ENCODE measurements around the gene PRKN. TPM values are rescaled to one million over a fixed set of nuclear protein-coding genes. Genes with fewer than 3 reads are reported as not detected.
A peak's percentile ranks its signal among the peaks of the same experiment; 100 is the strongest.

Gene PRKN
- total and polyA plus RNA-seq, 2 donors (not counting 1 experiment from before 2014, with no cell fraction given): 0.43 to 4.6 TPM

DNA sequence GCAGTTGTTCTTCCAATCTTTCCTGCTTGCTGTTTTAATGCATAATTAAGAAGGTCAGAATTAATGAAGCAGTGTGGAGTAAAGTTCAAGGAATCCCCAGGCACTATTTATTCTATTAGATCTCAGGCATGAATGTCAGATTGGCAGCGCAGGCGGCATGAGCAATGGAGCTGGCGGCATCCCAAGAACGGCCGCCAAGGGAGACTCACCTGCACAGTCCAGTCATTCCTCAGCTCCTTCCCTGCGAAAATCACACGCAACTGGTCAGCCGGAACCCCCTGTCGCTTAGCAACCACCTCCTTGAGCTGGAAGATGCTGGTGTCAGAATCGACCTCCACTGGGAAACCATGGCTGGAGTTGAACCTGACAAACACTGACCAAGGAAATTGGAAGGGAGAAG is 284.5 kb downstream of the PRKN start:
- Histone ChIP-seq H3K4me2 (ENCODE audit: extremely low read depth, insufficient read depth, low read length) (no peak overlapping the region), H3K9me3 (ENCODE audit: control insufficient read depth, insufficient read depth, low read depth, low read length) (no peaks in the 10 kb centered on the region), H3K36me3 (ENCODE audit: control insufficient read depth, insufficient read depth, low read length) (no peaks in the 10 kb centered on the region), H3K79me2 (ENCODE audit: control insufficient read depth, insufficient read depth, low read length) (no peaks in the 10 kb centered on the region), H3K27me3 (ENCODE audit: control insufficient read depth, insufficient read depth, low read length) (no peaks in the 10 kb centered on the region), H3K27ac (ENCODE audit: insufficient read depth, low read length) (no peak overlapping the region), H4K20me1 (ENCODE audit: control insufficient read depth, extremely low read depth, insufficient read depth, low read length) (no peaks in the 10 kb centered on the region), H3K4me1 (ENCODE audit: control insufficient read depth, extremely low read depth, insufficient read depth, low read length) (no peaks in the 10 kb centered on the region), H2AFZ (ENCODE audit: low read length) (no peak overlapping the region), H3K9ac (ENCODE audit: insufficient read depth, low read length) (no peak overlapping the region), H3K4me3 (replicated peaks in 1 of 4; ENCODE audit: control extremely low read depth in 1 of 4, insufficient read depth in 1 of 4, low read depth in 3 of 4, low read length in 4 of 4) (no peak overlapping the region)
- peak in 1 of 2 donors; percentile 9 for DNase-seq (ENCODE audit: low read depth in 2 of 2)
- TF ChIP-seq, protein P1, sequence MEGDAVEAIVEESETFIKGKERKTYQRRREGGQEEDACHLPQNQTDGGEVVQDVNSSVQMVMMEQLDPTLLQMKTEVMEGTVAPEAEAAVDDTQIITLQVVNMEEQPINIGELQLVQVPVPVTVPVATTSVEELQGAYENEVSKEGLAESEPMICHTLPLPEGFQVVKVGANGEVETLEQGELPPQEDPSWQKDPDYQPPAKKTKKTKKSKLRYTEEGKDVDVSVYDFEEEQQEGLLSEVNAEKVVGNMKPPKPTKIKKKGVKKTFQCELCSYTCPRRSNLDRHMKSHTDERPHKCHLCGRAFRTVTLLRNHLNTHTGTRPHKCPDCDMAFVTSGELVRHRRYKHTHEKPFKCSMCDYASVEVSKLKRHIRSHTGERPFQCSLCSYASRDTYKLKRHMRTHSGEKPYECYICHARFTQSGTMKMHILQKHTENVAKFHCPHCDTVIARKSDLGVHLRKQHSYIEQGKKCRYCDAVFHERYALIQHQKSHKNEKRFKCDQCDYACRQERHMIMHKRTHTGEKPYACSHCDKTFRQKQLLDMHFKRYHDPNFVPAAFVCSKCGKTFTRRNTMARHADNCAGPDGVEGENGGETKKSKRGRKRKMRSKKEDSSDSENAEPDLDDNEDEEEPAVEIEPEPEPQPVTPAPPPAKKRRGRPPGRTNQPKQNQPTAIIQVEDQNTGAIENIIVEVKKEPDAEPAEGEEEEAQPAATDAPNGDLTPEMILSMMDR (conservative IDR thresholded peaks at IDR 0.05 in 1 of 2, IDR thresholded peaks at IDR 0.05 in 1 of 2; ENCODE audit: low read depth in 1 of 2, low read length in 2 of 2): no peak
- no peak for TF ChIP-seq EZH2 (IDR thresholded peaks at IDR 0.05; ENCODE audit: low read length, missing control alignments)

DNA sequence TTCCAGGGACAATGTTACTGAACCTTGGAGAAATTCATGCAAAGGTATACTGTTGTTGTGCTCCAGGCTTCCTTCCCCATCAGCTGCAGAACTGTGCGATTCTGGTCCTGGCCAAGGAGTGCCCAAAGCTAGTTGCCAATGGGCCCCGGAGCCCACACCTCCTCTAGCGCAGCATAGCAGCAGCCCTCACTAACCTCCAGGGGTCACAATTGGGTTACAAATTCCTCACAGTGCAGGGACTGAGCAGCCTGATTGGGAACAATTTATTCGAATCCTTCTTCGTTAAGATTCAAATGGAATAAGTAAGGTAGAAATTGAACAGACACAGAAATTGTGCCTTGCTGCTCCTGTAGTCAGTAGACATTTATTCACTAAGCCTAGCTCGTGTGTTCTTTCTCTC is 284.9 kb downstream of the PRKN start:
- H3K27ac ChIP-seq (ENCODE audit: insufficient read depth, low read length): no peak overlapping the region
- TF ChIP-seq, protein P1 (conservative IDR thresholded peaks at IDR 0.05 in 1 of 2, IDR thresholded peaks at IDR 0.05 in 1 of 2; ENCODE audit: low read depth in 1 of 2, low read length in 2 of 2): peak in 1 of 2 donors; percentile 33
- no peak for TF ChIP-seq EZH2 (IDR thresholded peaks at IDR 0.05; ENCODE audit: low read length, missing control alignments)
- H3K27me3 ChIP-seq (ENCODE audit: control insufficient read depth, insufficient read depth, low read length): no peaks in the 10 kb centered on the region
- no peak overlapping the region for H2AFZ ChIP-seq (ENCODE audit: low read length)
- no peaks in the 10 kb centered on the region for H4K20me1 ChIP-seq (ENCODE audit: control insufficient read depth, extremely low read depth, insufficient read depth, low read length)
- no peak overlapping the region for H3K4me2 ChIP-seq (ENCODE audit: extremely low read depth, insufficient read depth, low read length)
- H3K4me3 ChIP-seq (replicated peaks in 1 of 4; ENCODE audit: control extremely low read depth in 1 of 4, insufficient read depth in 1 of 4, low read depth in 3 of 4, low read length in 4 of 4): no peak overlapping the region
- H3K4me1 ChIP-seq (ENCODE audit: control insufficient read depth, extremely low read depth, insufficient read depth, low read length): no peaks in the 10 kb centered on the region
- H3K79me2 ChIP-seq (ENCODE audit: control insufficient read depth, insufficient read depth, low read length): no peaks in the 10 kb centered on the region
- peak; percentile 1 to 17 for DNase-seq (ENCODE audit: low read depth in 2 of 2)
- no peak overlapping the region for H3K9ac ChIP-seq (ENCODE audit: insufficient read depth, low read length)
- no peaks in the 10 kb centered on the region for H3K36me3 ChIP-seq (ENCODE audit: control insufficient read depth, insufficient read depth, low read length)
- no peaks in the 10 kb centered on the region for H3K9me3 ChIP-seq (ENCODE audit: control insufficient read depth, insufficient read depth, low read depth, low read length)

DNA sequence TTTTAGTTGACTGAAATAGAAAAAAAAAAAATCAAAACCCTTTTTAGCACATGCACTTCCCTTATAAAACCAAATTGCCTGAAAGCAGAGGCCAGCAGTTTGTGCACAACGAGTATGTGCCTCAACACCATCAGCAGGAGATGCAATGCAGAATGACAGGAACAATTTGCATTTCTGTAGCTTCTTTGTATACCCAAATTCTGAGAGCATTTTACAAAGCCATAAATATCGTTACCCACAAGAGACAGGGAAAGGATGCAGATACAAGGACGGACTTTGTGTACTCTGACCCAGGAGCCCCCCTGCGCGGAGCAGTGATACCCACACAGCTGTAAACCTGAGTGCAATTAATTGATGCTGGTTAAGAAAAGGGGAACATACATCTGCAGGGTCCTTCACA is 285.6 kb downstream of the PRKN start:
- no peaks in the 10 kb centered on the region for H4K20me1 ChIP-seq (ENCODE audit: control insufficient read depth, extremely low read depth, insufficient read depth, low read length)
- no peaks in the 10 kb centered on the region for H3K9me3 ChIP-seq (ENCODE audit: control insufficient read depth, insufficient read depth, low read depth, low read length)
- H3K4me2 ChIP-seq (ENCODE audit: extremely low read depth, insufficient read depth, low read length): no peak overlapping the region
- no peaks in the 10 kb centered on the region for H3K4me1 ChIP-seq (ENCODE audit: control insufficient read depth, extremely low read depth, insufficient read depth, low read length)
- no peaks in the 10 kb centered on the region for H3K27me3 ChIP-seq (ENCODE audit: control insufficient read depth, insufficient read depth, low read length)
- no peak overlapping the region for H3K9ac ChIP-seq (ENCODE audit: insufficient read depth, low read length)
- DNase-seq (ENCODE audit: low read depth in 2 of 2): no peak
- H3K36me3 ChIP-seq (ENCODE audit: control insufficient read depth, insufficient read depth, low read length): no peaks in the 10 kb centered on the region
- TF ChIP-seq, protein P1 (conservative IDR thresholded peaks at IDR 0.05 in 1 of 2, IDR thresholded peaks at IDR 0.05 in 1 of 2; ENCODE audit: low read depth in 1 of 2, low read length in 2 of 2): no peak
- TF ChIP-seq EZH2 (IDR thresholded peaks at IDR 0.05; ENCODE audit: low read length, missing control alignments): no peak
- H2AFZ ChIP-seq (ENCODE audit: low read length): no peak overlapping the region
- no peaks in the 10 kb centered on the region for H3K79me2 ChIP-seq (ENCODE audit: control insufficient read depth, insufficient read depth, low read length)
- H3K27ac ChIP-seq (ENCODE audit: insufficient read depth, low read length): no peak overlapping the region
- H3K4me3 ChIP-seq (replicated peaks in 1 of 4; ENCODE audit: control extremely low read depth in 1 of 4, insufficient read depth in 1 of 4, low read depth in 3 of 4, low read length in 4 of 4): no peak overlapping the region

Data from fibroblast of lung (primary cell).